ENCODE measurements around the gene DHX16.
A peak's percentile ranks its signal among the peaks of the same experiment; 100 is the strongest.

The DHX16 gene

DNA sequence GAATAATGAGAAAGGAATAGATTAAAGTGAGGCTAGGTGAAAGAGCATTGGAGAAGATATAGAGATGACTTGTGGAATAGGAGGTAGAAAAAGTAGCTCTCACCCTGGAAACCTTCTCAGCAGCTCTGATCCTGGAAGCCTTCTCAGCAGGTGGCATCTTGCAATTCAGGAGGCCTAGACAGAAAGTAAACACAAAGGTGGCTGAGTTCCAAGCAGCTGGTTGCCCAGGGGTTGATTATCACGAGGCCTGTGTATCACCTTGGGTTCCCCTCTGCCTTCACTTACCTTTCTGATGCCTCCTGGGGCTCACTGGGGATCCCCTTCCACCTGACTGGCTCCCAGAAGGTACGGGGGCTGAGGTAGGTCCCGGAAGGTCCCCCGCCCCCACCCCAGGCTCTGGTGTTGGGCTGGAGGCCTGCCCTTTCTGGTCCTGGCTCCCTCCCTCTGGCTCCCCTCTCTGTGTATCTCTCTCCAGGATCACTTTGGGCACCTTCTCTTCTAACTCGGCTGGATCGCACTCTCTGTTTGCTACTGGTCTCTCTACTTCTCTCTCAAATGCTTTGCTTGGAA, 34.6 kb upstream of the DHX16 start:
- no peak for DNase-seq (ENCODE audit: low read depth)
- H3K4me3 ChIP-seq (ENCODE audit: low read length), result no peak overlapping the region
- TF ChIP-seq, protein P1, sequence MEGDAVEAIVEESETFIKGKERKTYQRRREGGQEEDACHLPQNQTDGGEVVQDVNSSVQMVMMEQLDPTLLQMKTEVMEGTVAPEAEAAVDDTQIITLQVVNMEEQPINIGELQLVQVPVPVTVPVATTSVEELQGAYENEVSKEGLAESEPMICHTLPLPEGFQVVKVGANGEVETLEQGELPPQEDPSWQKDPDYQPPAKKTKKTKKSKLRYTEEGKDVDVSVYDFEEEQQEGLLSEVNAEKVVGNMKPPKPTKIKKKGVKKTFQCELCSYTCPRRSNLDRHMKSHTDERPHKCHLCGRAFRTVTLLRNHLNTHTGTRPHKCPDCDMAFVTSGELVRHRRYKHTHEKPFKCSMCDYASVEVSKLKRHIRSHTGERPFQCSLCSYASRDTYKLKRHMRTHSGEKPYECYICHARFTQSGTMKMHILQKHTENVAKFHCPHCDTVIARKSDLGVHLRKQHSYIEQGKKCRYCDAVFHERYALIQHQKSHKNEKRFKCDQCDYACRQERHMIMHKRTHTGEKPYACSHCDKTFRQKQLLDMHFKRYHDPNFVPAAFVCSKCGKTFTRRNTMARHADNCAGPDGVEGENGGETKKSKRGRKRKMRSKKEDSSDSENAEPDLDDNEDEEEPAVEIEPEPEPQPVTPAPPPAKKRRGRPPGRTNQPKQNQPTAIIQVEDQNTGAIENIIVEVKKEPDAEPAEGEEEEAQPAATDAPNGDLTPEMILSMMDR (conservative IDR thresholded peaks at IDR 0.05; ENCODE audit: low read depth, low read length), result no peak

- DNase-seq (ENCODE audit: low read depth), result no peak
- TF ChIP-seq, protein P1 (conservative IDR thresholded peaks at IDR 0.05; ENCODE audit: low read depth, low read length), result no peak
- H3K4me3 ChIP-seq (ENCODE audit: low read length), result no peak overlapping the region
These were observed 32.8 kb upstream of the DHX16 start for GRCh38 chr6:30705620-30706019.

DNA sequence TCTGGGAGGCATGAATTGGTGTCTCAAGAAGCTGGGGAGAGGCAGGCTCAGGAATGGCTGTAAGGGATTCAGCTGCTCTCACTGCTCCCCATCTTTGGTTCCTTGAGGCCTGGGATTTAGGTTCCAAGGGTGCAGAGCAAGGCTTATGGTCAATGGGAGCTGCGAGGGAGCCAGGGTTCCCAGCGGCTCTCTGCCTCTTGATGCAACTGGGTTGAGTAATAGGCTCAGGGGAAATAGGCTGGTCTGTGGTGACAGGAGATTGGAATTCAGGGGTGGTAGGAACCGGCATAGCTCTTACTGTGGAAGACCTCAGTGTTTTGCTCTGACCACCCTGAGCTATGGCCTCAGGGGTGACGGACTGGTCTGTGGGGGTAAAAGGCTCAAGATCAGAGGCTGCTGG, 31.0 kb upstream of the DHX16 start:
- no peak for DNase-seq (ENCODE audit: low read depth)
- TF ChIP-seq, protein P1 (conservative IDR thresholded peaks at IDR 0.05; ENCODE audit: low read depth, low read length), result no peak
- no peak overlapping the region for H3K4me3 ChIP-seq (ENCODE audit: low read length)

DNA sequence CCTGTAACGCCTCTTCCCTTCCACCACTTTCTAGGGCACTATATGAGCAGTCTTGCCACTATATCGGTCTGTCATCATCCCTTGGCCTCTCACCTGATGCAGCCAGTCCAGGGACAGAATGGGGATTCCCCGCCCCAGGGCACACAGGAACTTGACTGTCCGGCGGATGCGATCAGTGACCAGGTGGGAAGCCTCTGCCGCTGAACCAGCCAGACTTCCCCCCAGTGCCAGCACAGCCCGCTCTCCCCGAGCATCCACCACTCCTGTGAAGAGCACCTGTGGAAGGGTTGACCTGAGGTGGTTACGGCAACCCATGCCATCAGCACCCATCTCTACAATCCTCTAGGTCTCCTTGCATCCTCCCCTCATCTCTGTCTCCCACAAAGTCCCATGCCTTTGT, 30.2 kb upstream of the DHX16 start:
- no peak for DNase-seq (ENCODE audit: low read depth)
- no peak overlapping the region for H3K4me3 ChIP-seq (ENCODE audit: low read length)

DNA sequence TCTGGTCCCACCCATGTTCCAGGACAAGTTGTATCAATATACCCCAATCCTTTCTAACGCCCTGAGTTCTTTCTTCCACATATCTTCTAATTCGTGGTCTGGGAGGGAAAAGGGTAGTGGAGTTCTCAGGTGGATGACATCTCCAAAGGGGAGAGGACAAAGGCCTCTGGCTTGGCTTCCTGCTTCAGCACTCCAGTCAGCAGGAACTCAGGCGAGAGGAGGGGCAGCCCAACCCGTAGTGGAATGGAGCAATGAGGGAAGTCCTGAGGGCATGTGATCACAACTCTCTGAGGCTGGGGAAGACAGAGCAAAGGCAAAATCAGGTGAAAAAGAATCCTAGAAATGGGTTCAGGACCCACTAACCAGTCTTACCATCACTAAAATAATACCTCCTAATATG, 27.5 kb upstream of the DHX16 start:
- H3K4me3 ChIP-seq (ENCODE audit: low read length), result no peak overlapping the region
- TF ChIP-seq, protein P1 (conservative IDR thresholded peaks at IDR 0.05; ENCODE audit: low read depth, low read length), result no peak
- no peak for DNase-seq (ENCODE audit: low read depth)

More for the DNA sequence above, 30.2 kb upstream of the DHX16 start:
- TF ChIP-seq, protein P1 (conservative IDR thresholded peaks at IDR 0.05; ENCODE audit: low read depth, low read length), result no peak

DNA sequence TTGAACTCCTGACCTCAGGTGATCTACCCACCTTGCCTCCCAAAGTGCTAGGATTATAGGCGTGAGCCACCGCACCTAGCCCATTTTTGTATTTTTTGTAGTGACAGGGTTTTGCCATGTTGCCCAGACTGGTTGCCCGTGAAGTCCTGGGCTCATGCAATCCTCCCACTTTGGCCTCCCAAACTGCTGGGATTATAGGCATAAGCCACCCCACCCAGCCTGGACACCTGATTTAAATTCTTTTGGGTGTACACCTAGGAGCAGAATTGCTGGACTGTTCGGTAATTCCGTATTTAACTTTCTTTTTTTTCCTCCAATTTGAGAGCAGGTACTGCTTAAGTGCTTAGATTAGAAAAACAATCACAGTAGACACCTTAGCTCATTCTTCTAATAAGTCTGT, 23.6 kb upstream of the DHX16 start:
- DNase-seq (ENCODE audit: low read depth), result no peak
- TF ChIP-seq, protein P1 (conservative IDR thresholded peaks at IDR 0.05; ENCODE audit: low read depth, low read length), result no peak
- H3K4me3 ChIP-seq (ENCODE audit: low read length), result no peak overlapping the region

DNA sequence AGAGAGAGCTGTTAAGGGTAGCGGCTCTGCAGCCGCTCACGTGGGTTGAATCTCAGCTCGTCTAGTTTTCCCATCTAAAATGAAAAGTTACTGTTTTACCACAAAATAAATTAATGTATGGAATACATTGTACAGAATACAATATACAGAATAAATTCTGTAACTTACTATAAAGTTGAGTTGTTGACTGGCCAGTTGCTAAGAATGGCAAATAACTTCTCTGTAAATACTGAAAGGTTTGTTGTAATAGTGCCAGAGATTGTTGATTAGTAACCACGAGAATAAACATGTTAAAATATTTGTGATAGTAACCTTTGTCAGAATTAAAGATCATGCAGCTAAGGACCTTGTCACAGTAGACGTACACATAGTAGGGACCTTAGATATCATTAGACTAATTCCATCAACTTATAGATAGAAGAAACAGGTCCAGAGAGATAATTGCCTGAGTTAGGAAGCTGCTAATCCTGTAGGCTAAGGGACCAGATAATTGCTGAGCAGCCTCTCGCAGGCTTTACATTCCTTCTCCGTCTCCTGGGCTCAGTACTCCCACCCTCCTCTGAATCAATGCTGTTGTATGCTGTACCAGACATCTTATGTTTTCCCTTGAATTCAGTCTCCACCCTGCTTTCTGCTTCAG, 18.5 kb upstream of the DHX16 start:
- H3K4me3 ChIP-seq (ENCODE audit: low read length), result peak overlapping the region; percentile 76
- TF ChIP-seq, protein P1 (conservative IDR thresholded peaks at IDR 0.05; ENCODE audit: low read depth, low read length), result no peak
- DNase-seq (ENCODE audit: low read depth), result no peak
